Gastroesophageal sphincter (tissue), 3 donors: ENCODE results near the gene PDIA5.

Experiments
- EP300 ChIP-seq: sonication (generic); formaldehyde crosslinking; IDR thresholded peaks from one replicate; pipeline ENCODE4 v1.6.1; 2017; ENCODE audit warnings: antibody characterized with exemption, mild to moderate bottlenecking
- POLR2A ChIP-seq, 2 donors: fragments of 450-650 bp; IDR thresholded peaks; one replicate each; pipeline ENCODE4 v1.6.1; 2017; ENCODE audit warnings: antibody characterized with exemption in 2 of 2, mild to moderate bottlenecking in 2 of 2, moderate library complexity in 1 of 2
- POLR2AphosphoS5 ChIP-seq: sonication (generic); formaldehyde crosslinking; IDR thresholded peaks from one replicate; pipeline ENCODE4 v1.6.1; 2017; ENCODE audit warnings: antibody characterized with exemption
- TF ChIP-seq, protein P1 (sequence below), 4 experiments: fragments of 200-600 bp in 2 of 4; fragments of 450-650 bp in 2 of 4; sonication (generic) in 1 of 4; IDR thresholded peaks; one replicate each; pipeline ENCODE4 v1.5.1; 2017 to 2019; ENCODE audit warnings: antibody characterized with exemption in 4 of 4, mild to moderate bottlenecking in 2 of 4, moderate library complexity in 2 of 4

GRCh38 chr3:123139522-123139921, 72.7 kb downstream of the PDIA5 start:
- TF ChIP-seq POLR2A (IDR thresholded peaks at IDR 0.05) (no peak), POLR2AphosphoS5 (no peak), EP300 (no peak)
- TF ChIP-seq, protein P1, sequence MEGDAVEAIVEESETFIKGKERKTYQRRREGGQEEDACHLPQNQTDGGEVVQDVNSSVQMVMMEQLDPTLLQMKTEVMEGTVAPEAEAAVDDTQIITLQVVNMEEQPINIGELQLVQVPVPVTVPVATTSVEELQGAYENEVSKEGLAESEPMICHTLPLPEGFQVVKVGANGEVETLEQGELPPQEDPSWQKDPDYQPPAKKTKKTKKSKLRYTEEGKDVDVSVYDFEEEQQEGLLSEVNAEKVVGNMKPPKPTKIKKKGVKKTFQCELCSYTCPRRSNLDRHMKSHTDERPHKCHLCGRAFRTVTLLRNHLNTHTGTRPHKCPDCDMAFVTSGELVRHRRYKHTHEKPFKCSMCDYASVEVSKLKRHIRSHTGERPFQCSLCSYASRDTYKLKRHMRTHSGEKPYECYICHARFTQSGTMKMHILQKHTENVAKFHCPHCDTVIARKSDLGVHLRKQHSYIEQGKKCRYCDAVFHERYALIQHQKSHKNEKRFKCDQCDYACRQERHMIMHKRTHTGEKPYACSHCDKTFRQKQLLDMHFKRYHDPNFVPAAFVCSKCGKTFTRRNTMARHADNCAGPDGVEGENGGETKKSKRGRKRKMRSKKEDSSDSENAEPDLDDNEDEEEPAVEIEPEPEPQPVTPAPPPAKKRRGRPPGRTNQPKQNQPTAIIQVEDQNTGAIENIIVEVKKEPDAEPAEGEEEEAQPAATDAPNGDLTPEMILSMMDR (IDR thresholded peaks at IDR 0.05), result no peak
